ENCODE measurements around the gene FCHSD1. TPM values are rescaled to one million over a fixed set of nuclear protein-coding genes. Genes with fewer than 3 reads are reported as not detected.
A peak's percentile ranks its signal among the peaks of the same experiment; 100 is the strongest.

The FCHSD1 gene
- total and polyA plus RNA-seq, 2 donors = 11.1 to 29.8 TPM

DNA sequence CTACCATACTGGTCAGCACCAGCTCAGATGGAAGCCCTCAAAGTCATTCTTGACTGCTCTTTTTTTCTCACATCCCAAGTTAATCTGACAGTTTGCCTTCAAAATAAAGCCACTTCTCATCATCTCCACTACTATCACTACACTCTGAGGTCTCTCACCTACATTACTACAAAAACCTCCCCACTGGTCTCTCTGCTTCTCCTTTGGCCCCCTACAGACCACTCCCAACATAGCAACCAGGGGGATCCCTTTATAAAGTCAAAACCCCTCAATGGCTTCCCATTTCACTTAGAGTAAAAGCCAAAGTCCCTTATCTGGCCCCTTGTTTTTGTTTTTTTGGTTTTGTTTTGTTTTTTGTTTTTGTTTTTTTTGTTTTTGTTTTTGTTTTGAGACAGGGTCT lies 26.2 kb upstream of the FCHSD1 start:
- Histone ChIP-seq H3K27ac (ENCODE audit: low read depth in 1 of 2, low read length in 1 of 2) (no peak overlapping the region), H3K4me3 (ENCODE audit: low read length in 2 of 2) (no peak overlapping the region), H3K9me3 (ENCODE audit: control insufficient read depth in 2 of 2, insufficient read depth in 1 of 2, low read length in 1 of 2) (no peaks in the 10 kb centered on the region), H3K27me3 (ENCODE audit: control insufficient read depth in 2 of 2, insufficient read depth in 1 of 2, low read length in 1 of 2) (peaks cover 13 to 34% of the 10 kb centered on the region in 2 donors), H3K4me1 (ENCODE audit: control insufficient read depth in 2 of 2, insufficient read depth in 2 of 2, low read length in 2 of 2) (peaks cover 0 to 4% of the 10 kb centered on the region in 2 donors), H3K36me3 (ENCODE audit: control insufficient read depth in 2 of 2, insufficient read depth in 2 of 2, low read length in 1 of 2) (no peaks in the 10 kb centered on the region)
- DNase-seq (ENCODE audit: low read depth in 6 of 9, low spot score in 9 of 9) = peak in 1 of 9 donors; percentile 15

GRCh38 chr5:141675672-141676071 lies 24.5 kb upstream of the FCHSD1 start:
- Histone ChIP-seq H3K27me3 (ENCODE audit: control insufficient read depth in 2 of 2, insufficient read depth in 1 of 2, low read length in 1 of 2) (peaks cover under 1 to 16% of the 10 kb centered on the region in 2 donors), H3K4me3 (ENCODE audit: low read length in 2 of 2) (no peak overlapping the region), H3K36me3 (ENCODE audit: control insufficient read depth in 2 of 2, insufficient read depth in 2 of 2, low read length in 1 of 2) (no peaks in the 10 kb centered on the region), H3K4me1 (ENCODE audit: control insufficient read depth in 2 of 2, insufficient read depth in 2 of 2, low read length in 2 of 2) (no peaks in the 10 kb centered on the region), H3K9me3 (ENCODE audit: control insufficient read depth in 2 of 2, insufficient read depth in 1 of 2, low read length in 1 of 2) (no peaks in the 10 kb centered on the region), H3K27ac (ENCODE audit: low read depth in 1 of 2, low read length in 1 of 2) (no peak overlapping the region)
- 96% methylated on average over 4 of the region's 4 CpGs for WGBS
- DNase-seq (ENCODE audit: low read depth in 6 of 9, low spot score in 9 of 9) = no peak

DNA sequence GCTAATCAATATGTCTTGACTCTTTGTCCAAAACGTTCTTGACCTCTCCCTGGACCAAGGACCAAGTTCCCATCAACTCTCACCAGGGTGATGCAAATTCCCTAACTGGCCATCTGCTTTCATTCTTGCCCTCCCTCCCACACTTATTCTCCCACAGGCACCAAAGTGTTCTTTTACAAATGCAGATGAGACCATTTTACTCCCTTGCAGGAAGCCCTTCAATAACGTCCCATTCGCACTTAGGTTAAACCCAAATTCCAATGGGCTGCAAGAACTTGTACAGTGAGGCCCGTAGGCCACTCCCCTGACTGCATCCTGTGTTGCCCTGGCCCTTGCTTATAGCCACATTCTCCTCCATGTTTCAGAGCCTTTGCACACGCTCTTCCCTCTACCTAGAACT lies 23.5 kb upstream of the FCHSD1 start:
- Histone ChIP-seq H3K27ac (ENCODE audit: low read depth in 1 of 2, low read length in 1 of 2) (no peak overlapping the region), H3K9me3 (ENCODE audit: control insufficient read depth in 2 of 2, insufficient read depth in 1 of 2, low read length in 1 of 2) (no peaks in the 10 kb centered on the region), H3K4me3 (ENCODE audit: low read length in 2 of 2) (no peak overlapping the region), H3K27me3 (ENCODE audit: control insufficient read depth in 2 of 2, insufficient read depth in 1 of 2, low read length in 1 of 2) (peaks cover 0 to 7% of the 10 kb centered on the region in 2 donors), H3K36me3 (ENCODE audit: control insufficient read depth in 2 of 2, insufficient read depth in 2 of 2, low read length in 1 of 2) (no peaks in the 10 kb centered on the region), H3K4me1 (ENCODE audit: control insufficient read depth in 2 of 2, insufficient read depth in 2 of 2, low read length in 2 of 2) (no peaks in the 10 kb centered on the region)
- 91% methylated on average over 5 of the region's 5 CpGs for WGBS
- DNase-seq (ENCODE audit: low read depth in 6 of 9, low spot score in 9 of 9) = no peak

GRCh38 chr5:141672841-141673813 lies 21.9 kb upstream of the FCHSD1 start:
- no peak overlapping the region for H3K27ac ChIP-seq (ENCODE audit: low read depth in 1 of 2, low read length in 1 of 2)
- WGBS = 88% methylated on average over 19 of the region's 19 CpGs

GRCh38 chr5:141672071-141672840 lies 21.0 kb upstream of the FCHSD1 start:
- WGBS = 96% methylated on average over 23 of the region's 23 CpGs
- DNase-seq (ENCODE audit: low read depth in 6 of 9, low spot score in 9 of 9) = no peak
- Histone ChIP-seq H3K9me3 (ENCODE audit: control insufficient read depth in 2 of 2, insufficient read depth in 1 of 2, low read length in 1 of 2) (no peaks in the 10 kb centered on the region), H3K4me1 (ENCODE audit: control insufficient read depth in 2 of 2, insufficient read depth in 2 of 2, low read length in 2 of 2) (no peaks in the 10 kb centered on the region), H3K27ac (ENCODE audit: low read depth in 1 of 2, low read length in 1 of 2) (no peak overlapping the region), H3K4me3 (ENCODE audit: low read length in 2 of 2) (no peak overlapping the region), H3K27me3 (ENCODE audit: control insufficient read depth in 2 of 2, insufficient read depth in 1 of 2, low read length in 1 of 2) (no peaks in the 10 kb centered on the region), H3K36me3 (ENCODE audit: control insufficient read depth in 2 of 2, insufficient read depth in 2 of 2, low read length in 1 of 2) (no peaks in the 10 kb centered on the region)

More at GRCh38 chr5:141672841-141673813, 21.9 kb upstream of the FCHSD1 start:
- Histone ChIP-seq H3K27me3 (ENCODE audit: control insufficient read depth in 2 of 2, insufficient read depth in 1 of 2, low read length in 1 of 2) (peaks cover 0 to 1% of the 10 kb centered on the region in 2 donors), H3K36me3 (ENCODE audit: control insufficient read depth in 2 of 2, insufficient read depth in 2 of 2, low read length in 1 of 2) (no peaks in the 10 kb centered on the region), H3K9me3 (ENCODE audit: control insufficient read depth in 2 of 2, insufficient read depth in 1 of 2, low read length in 1 of 2) (no peaks in the 10 kb centered on the region), H3K4me1 (ENCODE audit: control insufficient read depth in 2 of 2, insufficient read depth in 2 of 2, low read length in 2 of 2) (no peaks in the 10 kb centered on the region), H3K4me3 (ENCODE audit: low read length in 2 of 2) (no peak overlapping the region)
- no peak for DNase-seq (ENCODE audit: low read depth in 6 of 9, low spot score in 9 of 9)

DNA sequence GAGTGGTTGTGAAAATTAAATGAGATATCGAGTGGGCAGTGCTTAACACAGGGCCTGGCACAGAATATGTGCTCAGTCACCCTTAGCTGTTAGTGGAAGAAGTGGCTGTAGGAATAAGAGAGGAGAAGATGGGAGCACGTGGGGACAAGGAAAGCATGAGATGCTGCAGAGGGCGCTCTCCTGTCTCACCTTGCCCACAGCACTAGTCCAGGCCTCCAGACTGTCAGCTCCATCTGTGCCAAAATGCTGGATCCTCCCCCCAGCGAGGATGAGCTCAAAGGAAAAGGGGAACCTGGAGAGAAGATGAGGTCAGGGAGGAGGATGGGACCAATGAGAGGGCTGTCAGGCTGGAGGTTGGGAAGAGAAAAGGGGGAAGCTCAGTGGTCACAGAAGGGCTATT lies 18.3 kb upstream of the FCHSD1 start:
- Histone ChIP-seq H3K27me3 (ENCODE audit: control insufficient read depth in 2 of 2, insufficient read depth in 1 of 2, low read length in 1 of 2) (peaks cover 0 to 2% of the 10 kb centered on the region in 2 donors), H3K9me3 (ENCODE audit: control insufficient read depth in 2 of 2, insufficient read depth in 1 of 2, low read length in 1 of 2) (no peaks in the 10 kb centered on the region), H3K4me1 (ENCODE audit: control insufficient read depth in 2 of 2, insufficient read depth in 2 of 2, low read length in 2 of 2) (no peaks in the 10 kb centered on the region), H3K27ac (ENCODE audit: low read depth in 1 of 2, low read length in 1 of 2) (no peak overlapping the region), H3K36me3 (ENCODE audit: control insufficient read depth in 2 of 2, insufficient read depth in 2 of 2, low read length in 1 of 2) (no peaks in the 10 kb centered on the region), H3K4me3 (ENCODE audit: low read length in 2 of 2) (no peak overlapping the region)
- DNase-seq (ENCODE audit: low read depth in 6 of 9, low spot score in 9 of 9) = no peak
- WGBS = 91% methylated on average over 4 of the region's 4 CpGs

GRCh38 chr5:141668601-141669265 lies 17.5 kb upstream of the FCHSD1 start:
- Histone ChIP-seq H3K4me3 (ENCODE audit: low read length in 2 of 2) (no peak overlapping the region), H3K4me1 (ENCODE audit: control insufficient read depth in 2 of 2, insufficient read depth in 2 of 2, low read length in 2 of 2) (no peaks in the 10 kb centered on the region), H3K36me3 (ENCODE audit: control insufficient read depth in 2 of 2, insufficient read depth in 2 of 2, low read length in 1 of 2) (no peaks in the 10 kb centered on the region), H3K27me3 (ENCODE audit: control insufficient read depth in 2 of 2, insufficient read depth in 1 of 2, low read length in 1 of 2) (peaks cover 0 to 2% of the 10 kb centered on the region in 2 donors), H3K9me3 (ENCODE audit: control insufficient read depth in 2 of 2, insufficient read depth in 1 of 2, low read length in 1 of 2) (no peaks in the 10 kb centered on the region), H3K27ac (ENCODE audit: low read depth in 1 of 2, low read length in 1 of 2) (no peak overlapping the region)
- no peak for DNase-seq (ENCODE audit: low read depth in 6 of 9, low spot score in 9 of 9)
- 94% methylated on average over 8 of the region's 8 CpGs for WGBS

DNA sequence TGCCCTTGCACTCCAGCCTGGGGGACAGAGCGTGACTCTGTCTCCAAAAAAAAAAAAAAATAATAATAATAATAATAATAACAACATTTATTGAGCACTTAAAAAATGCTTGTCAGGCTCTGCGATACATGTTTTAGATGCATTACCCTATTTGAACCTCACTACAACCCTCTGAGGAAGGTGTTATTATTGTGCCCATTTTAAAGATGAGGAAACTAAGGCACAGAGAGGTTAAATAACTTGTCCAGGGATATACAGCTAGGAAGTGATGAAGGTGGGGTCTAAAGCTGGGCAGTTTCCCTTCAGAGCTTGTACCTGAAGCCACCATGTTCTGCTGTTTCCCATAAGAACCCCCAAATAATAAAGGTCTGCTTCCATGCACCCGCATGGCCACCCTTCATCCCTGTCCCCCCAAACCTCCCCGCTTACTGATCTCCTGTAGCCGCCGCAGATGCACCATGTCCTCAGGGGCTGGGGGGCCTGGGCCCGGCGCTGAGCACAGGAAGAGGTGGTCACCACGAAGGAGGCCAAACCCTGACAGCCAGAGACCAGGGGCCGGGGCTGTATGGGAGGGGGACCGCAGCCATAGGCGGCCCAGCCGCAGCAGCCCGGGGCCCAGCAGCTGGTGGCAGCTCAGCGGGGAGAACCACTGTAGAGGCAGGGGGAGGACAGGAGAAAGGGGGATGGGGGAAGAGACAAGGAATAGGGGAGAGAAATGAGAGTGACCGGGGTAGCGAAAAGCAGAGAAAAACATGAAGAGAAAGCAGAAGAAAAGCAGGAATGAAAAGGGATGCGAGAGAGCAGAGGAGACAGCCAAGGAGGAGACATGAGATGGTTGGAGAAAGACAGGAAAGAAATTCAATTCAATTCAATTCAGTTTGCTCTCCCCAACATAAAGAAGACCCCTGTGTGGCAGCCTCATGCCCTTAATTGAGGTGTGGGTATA lies 15.1 kb upstream of the FCHSD1 start:
- H3K36me3 ChIP-seq (ENCODE audit: control insufficient read depth in 2 of 2, insufficient read depth in 2 of 2, low read length in 1 of 2) = no peaks in the 10 kb centered on the region

More for the DNA sequence above, 15.1 kb upstream of the FCHSD1 start:
- H3K9me3 ChIP-seq (ENCODE audit: control insufficient read depth in 2 of 2, insufficient read depth in 1 of 2, low read length in 1 of 2) = no peaks in the 10 kb centered on the region
- no peak for DNase-seq (ENCODE audit: low read depth in 6 of 9, low spot score in 9 of 9)
- no peaks in the 10 kb centered on the region for H3K4me1 ChIP-seq (ENCODE audit: control insufficient read depth in 2 of 2, insufficient read depth in 2 of 2, low read length in 2 of 2)
- no peak overlapping the region for H3K4me3 ChIP-seq (ENCODE audit: low read length in 2 of 2)
- WGBS = 95% methylated on average over 18 of the region's 18 CpGs
- H3K27ac ChIP-seq (ENCODE audit: low read depth in 1 of 2, low read length in 1 of 2) = no peak overlapping the region
- H3K27me3 ChIP-seq (ENCODE audit: control insufficient read depth in 2 of 2, insufficient read depth in 1 of 2, low read length in 1 of 2) = peaks cover 0 to 5% of the 10 kb centered on the region in 2 donors
